A549 (cell line): ENCODE results near the gene RFK. TPM values are rescaled to one million over a fixed set of nuclear protein-coding genes. Genes with fewer than 3 reads are reported as not detected.

ENCODE experiments used
- ATAC-seq, 2 experiments: fragments of 200-7000 bp in 1 of 2; fragments of >200 bp in 1 of 2; cut with Nextera tagmentation in 1 of 2; cut with Tn5 transposase in 1 of 2; 3 replicates each; pipeline versions ENCODE4 v1.8.0 to v1.9.1; 2018 to 2020; ENCODE audit warnings: mild to moderate bottlenecking in 1 of 2, moderate library complexity in 1 of 2
- CTCF ChIA-PET: fragments of 300-600 bp; sonication (Branson Sonifier 250); formaldehyde crosslinking; extraction: SDS; loops from one replicate; lab custom pipeline; 2021; ENCODE audit warnings: antibody characterized with exemption, inconsistent platforms; lab: Yijun Ruan, JAX
- POLR2A ChIA-PET: fragments of 350-600 bp; formaldehyde crosslinking; extraction: SDS; loops from one replicate; lab custom pipeline; 2021; ENCODE audit warnings: antibody characterized with exemption, inconsistent platforms; lab: Yijun Ruan, JAX
- DNase-seq, 2 experiments: peaks; one replicate each; pipeline versions ENCODE4 v3.0.0 to v3.0.0-alpha.2; 2011 to 2016; ENCODE audit warnings: low read depth in 1 of 2, low spot score in 1 of 2
- FAIRE-seq: peaks from 2 replicates; lab custom pipeline; 2011; peaks lifted over from hg19 to GRCh38; lab: Jason Lieb, UNC
- H3K27ac ChIP-seq, 2 experiments: fragments of >200 bp; sonication (Bioruptor Twin); formaldehyde crosslinking; 3 replicates each; pipeline ENCODE4 v1.5.1; 2016 to 2017
- H3K4me1 ChIP-seq: fragments of >200 bp; sonication (Bioruptor Twin); formaldehyde crosslinking; 3 replicates; pipeline ENCODE4 v1.6.1; 2016
- H3K4me2 ChIP-seq: fragments of >200 bp; sonication (Bioruptor Twin); formaldehyde crosslinking; 3 replicates; pipeline ENCODE4 v1.6.1; 2016
- H3K4me3 ChIP-seq: fragments of >200 bp; sonication (Bioruptor Twin); formaldehyde crosslinking; 3 replicates; pipeline ENCODE4 v1.5.1; 2016
- H3K9me3 ChIP-seq: fragments of >200 bp; sonication (Bioruptor Twin); formaldehyde crosslinking; 3 replicates; pipeline ENCODE4 v1.6.1; 2016
- BHLHE40 ChIP-seq: IDR thresholded peaks from 2 replicates; pipeline ENCODE4 v1.6.1; 2012; ENCODE audit warnings: low read depth, low read length, inconsistent platforms
- FOSB ChIP-seq: fragments of 250-450 bp; sonication (Bioruptor Pico); IDR thresholded peaks from 2 replicates; pipeline ENCODE4 v1.5.0; 2020; ENCODE audit warnings: mild to moderate bottlenecking, moderate library complexity
- HDAC2 ChIP-seq: fragments of 200-600 bp; sonication (generic); IDR thresholded peaks from 2 replicates; pipeline ENCODE4 v1.6.1; 2016
- HES2 ChIP-seq: fragments of >200 bp; sonication (Bioruptor Twin); formaldehyde crosslinking; IDR thresholded peaks from 2 replicates; pipeline ENCODE4 v1.6.1; 2016
- HEYL ChIP-seq: fragments of 250-450 bp; sonication (Bioruptor Pico); IDR thresholded peaks from 2 replicates; pipeline ENCODE4 v1.8.0; 2021; ENCODE audit warnings: mild to moderate bottlenecking, moderate library complexity
- HMGXB4 ChIP-seq: fragments of 250-450 bp; sonication (Bioruptor Pico); IDR thresholded peaks from 2 replicates; pipeline ENCODE4 v1.5.0; 2021; ENCODE audit warnings: mild to moderate bottlenecking, moderate library complexity, borderline replicate concordance
- HOXB5 ChIP-seq: fragments of 250-450 bp; sonication (Bioruptor Pico); IDR thresholded peaks from 2 replicates; pipeline ENCODE4 v1.5.0; 2020; ENCODE audit warnings: mild to moderate bottlenecking, moderate library complexity
- JUN ChIP-seq, 2 experiments: fragments of >200 bp; sonication (Bioruptor Twin); formaldehyde crosslinking; IDR thresholded peaks; 2 replicates in 1 of 2; 3 replicates in 1 of 2; pipeline ENCODE4 v1.6.1; 2016 to 2017
- MAFK ChIP-seq: fragments of 450-650 bp; IDR thresholded peaks from 2 replicates; pipeline ENCODE4 v1.6.1; 2014; ENCODE audit not compliant: partially characterized antibody
- NFE2L2 ChIP-seq: fragments of 150-350 bp; conservative IDR thresholded peaks from 2 replicates; pipeline ENCODE4 v1.6.1; 2014; ENCODE audit warnings: low read length
- NR3C1 ChIP-seq: fragments of >200 bp; sonication (Bioruptor Twin); formaldehyde crosslinking; IDR thresholded peaks from 3 replicates; pipeline ENCODE4 v1.6.1; 2017
- POLR2A ChIP-seq: IDR thresholded peaks from 2 replicates; pipeline ENCODE4 v1.6.1; 2012; ENCODE audit warnings: mild to moderate bottlenecking, low read length
- RAD21 ChIP-seq, 2 experiments: fragments of >200 bp in 1 of 2; sonication (Bioruptor Twin) in 1 of 2; formaldehyde crosslinking in 1 of 2; IDR thresholded peaks in 1 of 2; conservative IDR thresholded peaks in 1 of 2; 2 replicates in 1 of 2; 3 replicates in 1 of 2; pipeline ENCODE4 v1.6.1; 2012 to 2018; ENCODE audit warnings: inconsistent platforms in 1 of 2
- RCOR1 ChIP-seq: fragments of 150-350 bp; IDR thresholded peaks from 2 replicates; pipeline ENCODE4 v1.6.1; 2014; ENCODE audit warnings: antibody characterized with exemption, low read length, low read depth
- RFX5 ChIP-seq: fragments of 450-650 bp; IDR thresholded peaks from 2 replicates; pipeline ENCODE4 v1.7.1; 2014; ENCODE audit warnings: antibody characterized with exemption, mild to moderate bottlenecking, moderate library complexity
- RNF2 ChIP-seq: fragments of 200-600 bp; sonication (generic); IDR thresholded peaks from 2 replicates; pipeline ENCODE4 v1.6.1; 2016; ENCODE audit warnings: low read depth, mild to moderate bottlenecking, antibody characterized with exemption, moderate library complexity, borderline replicate concordance
- SREBF2 ChIP-seq: fragments of 450-650 bp; IDR thresholded peaks from 2 replicates; pipeline ENCODE4 v1.6.1; 2014; ENCODE audit warnings: mild to moderate bottlenecking, moderate library complexity
- TFCP2L1 ChIP-seq: fragments of 250-450 bp; sonication (Bioruptor Pico); IDR thresholded peaks from 2 replicates; pipeline ENCODE4 v1.5.0; 2021; ENCODE audit warnings: mild to moderate bottlenecking
- USF2 ChIP-seq: fragments of 450-650 bp; IDR thresholded peaks from 2 replicates; pipeline ENCODE4 v1.6.1; 2014; ENCODE audit warnings: antibody characterized with exemption
- ZFP36 ChIP-seq: fragments of 450-650 bp; IDR thresholded peaks from 2 replicates; pipeline ENCODE4 v1.6.1; 2014; ENCODE audit warnings: borderline replicate concordance; ENCODE audit not compliant: partially characterized antibody
- ZNF302 ChIP-seq: fragments of 250-450 bp; sonication (Bioruptor Pico); IDR thresholded peaks from 2 replicates; pipeline ENCODE4 v1.9.0; 2021; ENCODE audit warnings: inconsistent platforms, mild to moderate bottlenecking, moderate library complexity
- ZSCAN20 ChIP-seq: fragments of 250-450 bp; sonication (Bioruptor Pico); IDR thresholded peaks from 2 replicates; pipeline ENCODE4 v1.8.0; 2022; ENCODE audit warnings: mild to moderate bottlenecking, moderate library complexity
- WGBS: methylation state at CpG from one replicate; pipeline ENCODE4 v1.1.6; 2017; ENCODE audit errors: missing lambda C conversion rate; 5-methylcytosine and 5-hydroxymethylcytosine counted together
- polyA plus RNA-seq, 4 experiments: library from polyadenylated mRNA; depleted of rRNA in 3 of 4; stranded (reverse); fragments of >200 nt; fragmentation: RNase III in 1 of 4; extraction: RNeasy Plus Mini Kit Qiagen cat#74134 plus additional on column Dnase treatment in 1 of 4; gene quantifications; 2 replicates in 3 of 4; 3 replicates in 1 of 4; pipeline ENCODE4 v1.2.3, GENCODE V29; 2011 to 2017
- TF ChIP-seq, protein P1 (sequence below): fragments of 250-450 bp; sonication (Bioruptor Pico); IDR thresholded peaks from 2 replicates; pipeline ENCODE4 v1.5.0; 2020; ENCODE audit warnings: low read depth, mild to moderate bottlenecking, moderate library complexity
- TF ChIP-seq, protein P2 (sequence below): fragments of >200 bp; sonication (Bioruptor Twin); formaldehyde crosslinking; IDR thresholded peaks from 3 replicates; pipeline ENCODE4 v1.6.1; 2016
- TF ChIP-seq, protein P3 (sequence below): fragments of 200-600 bp; sonication (generic); IDR thresholded peaks from 2 replicates; pipeline ENCODE4 v1.6.1; 2016; ENCODE audit warnings: antibody characterized with exemption, mild to moderate bottlenecking, moderate library complexity
- TF ChIP-seq, protein P4 (sequence below): IDR thresholded peaks from 2 replicates; pipeline ENCODE4 v1.6.1; 2012

The RFK gene
- polyA plus RNA-seq, 2 of the 4 experiments (the other 2 are of a cell fraction): 50.5 to 184 TPM

- POLR2A ChIA-PET: no interaction called here
- CTCF ChIA-PET: interaction anchor here (1.9 kb wide), 1 partner anchor 12 kb away, joined by 4 read pairs; no protein-coding TSS in a partner anchor
- H3K4me1 ChIP-seq: no peaks in the 10 kb centered on the region
- ATAC-seq (no peak), DNase-seq (no peak), FAIRE-seq (no peak)
- no peak overlapping the region for H3K27ac ChIP-seq
- H3K4me2 ChIP-seq: no peak overlapping the region
- 0 out of 3 replicates have a peak, but pooled peaks cover 5% of the 10 kb centered on the region for H3K9me3 ChIP-seq
- TF ChIP-seq NR3C1: no peak
- no peak for TF ChIP-seq HEYL (CRISPR knock-in tag)
- no peak for TF ChIP-seq ZFP36
- no peak for TF ChIP-seq HMGXB4 (CRISPR knock-in tag)
- TF ChIP-seq, protein P1, sequence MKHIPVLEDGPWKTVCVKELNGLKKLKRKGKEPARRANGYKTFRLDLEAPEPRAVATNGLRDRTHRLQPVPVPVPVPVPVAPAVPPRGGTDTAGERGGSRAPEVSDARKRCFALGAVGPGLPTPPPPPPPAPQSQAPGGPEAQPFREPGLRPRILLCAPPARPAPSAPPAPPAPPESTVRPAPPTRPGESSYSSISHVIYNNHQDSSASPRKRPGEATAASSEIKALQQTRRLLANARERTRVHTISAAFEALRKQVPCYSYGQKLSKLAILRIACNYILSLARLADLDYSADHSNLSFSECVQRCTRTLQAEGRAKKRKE: no peak
- TF ChIP-seq JUN (IDR thresholded peaks at IDR 0.05): no peak
- TF ChIP-seq POLR2A: no peak
- TF ChIP-seq NFE2L2: no peak
- no peak for TF ChIP-seq BHLHE40
- no peak for TF ChIP-seq RFX5
- no peak for TF ChIP-seq HOXB5
- no peak for TF ChIP-seq USF2
- no peak for TF ChIP-seq RNF2
- no peak for TF ChIP-seq ZSCAN20 (CRISPR knock-in tag)
- TF ChIP-seq, protein P2, sequence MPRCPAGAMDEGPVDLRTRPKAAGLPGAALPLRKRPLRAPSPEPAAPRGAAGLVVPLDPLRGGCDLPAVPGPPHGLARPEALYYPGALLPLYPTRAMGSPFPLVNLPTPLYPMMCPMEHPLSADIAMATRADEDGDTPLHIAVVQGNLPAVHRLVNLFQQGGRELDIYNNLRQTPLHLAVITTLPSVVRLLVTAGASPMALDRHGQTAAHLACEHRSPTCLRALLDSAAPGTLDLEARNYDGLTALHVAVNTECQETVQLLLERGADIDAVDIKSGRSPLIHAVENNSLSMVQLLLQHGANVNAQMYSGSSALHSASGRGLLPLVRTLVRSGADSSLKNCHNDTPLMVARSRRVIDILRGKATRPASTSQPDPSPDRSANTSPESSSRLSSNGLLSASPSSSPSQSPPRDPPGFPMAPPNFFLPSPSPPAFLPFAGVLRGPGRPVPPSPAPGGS: no peak
- no peak for TF ChIP-seq MAFK
- no peak for TF ChIP-seq FOSB (CRISPR knock-in tag)
- no peak overlapping the region for H3K4me3 ChIP-seq
- WGBS: 80% methylated on average over 2 of the region's 2 CpGs
These were observed 51.4 kb downstream of the RFK start for GRCh38 chr9:76342858-76343257.

DNA sequence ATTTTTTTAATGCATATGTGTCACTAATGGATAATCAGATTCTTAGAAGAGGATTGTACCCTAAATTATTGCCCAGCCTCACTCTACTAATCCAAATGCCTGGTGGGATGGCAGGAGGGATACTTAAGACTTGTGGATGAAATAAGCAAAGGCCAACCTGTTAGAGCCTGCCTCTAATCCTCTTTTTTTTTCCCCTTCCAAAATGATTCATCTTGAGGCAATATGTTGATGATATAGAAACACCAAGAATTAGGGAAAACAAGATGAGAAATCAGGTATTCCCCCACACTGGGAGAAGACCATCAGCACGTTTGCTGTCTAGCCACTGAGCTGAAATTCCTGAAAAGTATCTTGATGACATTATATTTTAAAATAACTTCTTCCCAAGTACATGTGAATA lies 52.0 kb downstream of the RFK start:
- Histone ChIP-seq H3K9me3 (0 out of 3 replicates have a peak, but pooled peaks cover 5% of the 10 kb centered on the region), H3K4me3 (no peak overlapping the region), H3K4me1 (no peaks in the 10 kb centered on the region), H3K27ac (no peak overlapping the region), H3K4me2 (no peak overlapping the region)
- WGBS: 49% methylated on average over 1 of the region's 1 CpG
- ChIA-PET POLR2A (no interaction called here), CTCF (interaction anchor here (1.9 kb wide), 1 partner anchor 12 kb away, joined by 4 read pairs; no protein-coding TSS in a partner anchor)
- no peak for FAIRE-seq
- no peak for DNase-seq
- ATAC-seq: no peak
- TF ChIP-seq HDAC2 (no peak), HES2 (no peak), ZNF302 (no peak), USF2 (no peak), SREBF2 (no peak), RAD21 (conservative IDR thresholded peaks at IDR 0.05 in 1 of 2, IDR thresholded peaks at IDR 0.05 in 1 of 2) (no peak), JUN (IDR thresholded peaks at IDR 0.05) (no peak), TFCP2L1 (CRISPR knock-in tag) (no peak), POLR2A (no peak), RCOR1 (no peak)
- TF ChIP-seq, protein P3, sequence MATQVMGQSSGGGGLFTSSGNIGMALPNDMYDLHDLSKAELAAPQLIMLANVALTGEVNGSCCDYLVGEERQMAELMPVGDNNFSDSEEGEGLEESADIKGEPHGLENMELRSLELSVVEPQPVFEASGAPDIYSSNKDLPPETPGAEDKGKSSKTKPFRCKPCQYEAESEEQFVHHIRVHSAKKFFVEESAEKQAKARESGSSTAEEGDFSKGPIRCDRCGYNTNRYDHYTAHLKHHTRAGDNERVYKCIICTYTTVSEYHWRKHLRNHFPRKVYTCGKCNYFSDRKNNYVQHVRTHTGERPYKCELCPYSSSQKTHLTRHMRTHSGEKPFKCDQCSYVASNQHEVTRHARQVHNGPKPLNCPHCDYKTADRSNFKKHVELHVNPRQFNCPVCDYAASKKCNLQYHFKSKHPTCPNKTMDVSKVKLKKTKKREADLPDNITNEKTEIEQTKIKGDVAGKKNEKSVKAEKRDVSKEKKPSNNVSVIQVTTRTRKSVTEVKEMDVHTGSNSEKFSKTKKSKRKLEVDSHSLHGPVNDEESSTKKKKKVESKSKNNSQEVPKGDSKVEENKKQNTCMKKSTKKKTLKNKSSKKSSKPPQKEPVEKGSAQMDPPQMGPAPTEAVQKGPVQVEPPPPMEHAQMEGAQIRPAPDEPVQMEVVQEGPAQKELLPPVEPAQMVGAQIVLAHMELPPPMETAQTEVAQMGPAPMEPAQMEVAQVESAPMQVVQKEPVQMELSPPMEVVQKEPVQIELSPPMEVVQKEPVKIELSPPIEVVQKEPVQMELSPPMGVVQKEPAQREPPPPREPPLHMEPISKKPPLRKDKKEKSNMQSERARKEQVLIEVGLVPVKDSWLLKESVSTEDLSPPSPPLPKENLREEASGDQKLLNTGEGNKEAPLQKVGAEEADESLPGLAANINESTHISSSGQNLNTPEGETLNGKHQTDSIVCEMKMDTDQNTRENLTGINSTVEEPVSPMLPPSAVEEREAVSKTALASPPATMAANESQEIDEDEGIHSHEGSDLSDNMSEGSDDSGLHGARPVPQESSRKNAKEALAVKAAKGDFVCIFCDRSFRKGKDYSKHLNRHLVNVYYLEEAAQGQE: no peak
- TF ChIP-seq, protein P4, sequence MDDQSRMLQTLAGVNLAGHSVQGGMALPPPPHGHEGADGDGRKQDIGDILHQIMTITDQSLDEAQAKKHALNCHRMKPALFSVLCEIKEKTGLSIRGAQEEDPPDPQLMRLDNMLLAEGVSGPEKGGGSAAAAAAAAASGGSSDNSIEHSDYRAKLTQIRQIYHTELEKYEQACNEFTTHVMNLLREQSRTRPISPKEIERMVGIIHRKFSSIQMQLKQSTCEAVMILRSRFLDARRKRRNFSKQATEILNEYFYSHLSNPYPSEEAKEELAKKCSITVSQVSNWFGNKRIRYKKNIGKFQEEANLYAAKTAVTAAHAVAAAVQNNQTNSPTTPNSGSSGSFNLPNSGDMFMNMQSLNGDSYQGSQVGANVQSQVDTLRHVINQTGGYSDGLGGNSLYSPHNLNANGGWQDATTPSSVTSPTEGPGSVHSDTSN: no peak
